ENCODE results near the gene CABP2.
"Not testable (repeated sequence)": the region's sequence is repeated elsewhere in the genome, so short reads cannot be mapped to it uniquely, and the experiment has no call there.

CABP2 gene

GRCh38 chr11:67494371-67495233 is 28.6 kb downstream of the CABP2 start:
- no peak for DNase-seq (ENCODE audit: low spot score)

GRCh38 chr11:67493548-67494370 is 29.5 kb downstream of the CABP2 start:
- DNase-seq (ENCODE audit: low spot score), result no peak

GRCh38 chr11:67492801-67493547 is 30.3 kb downstream of the CABP2 start:
- DNase-seq (ENCODE audit: low spot score), result peak; percentile 30

- DNase-seq (ENCODE audit: low spot score), result no peak
Observed at GRCh38 chr11:67492069-67492727, 31.0 kb downstream of the CABP2 start.

GRCh38 chr11:67491276-67492068 is 31.8 kb downstream of the CABP2 start:
- DNase-seq (ENCODE audit: low spot score), result no peak

GRCh38 chr11:67490727-67491065 is 32.5 kb downstream of the CABP2 start:
- DNase-seq (ENCODE audit: low spot score), result no peak

- no peak for DNase-seq (ENCODE audit: low spot score)
Observed at GRCh38 chr11:67489885-67490726, 33.1 kb downstream of the CABP2 start.

- no peak for DNase-seq (ENCODE audit: low spot score)
Observed at GRCh38 chr11:67489203-67489884, 33.9 kb downstream of the CABP2 start.

- peak; percentile 32 for DNase-seq (ENCODE audit: low spot score)
Observed at GRCh38 chr11:67486481-67487195, 36.6 kb downstream of the CABP2 start.

GRCh38 chr11:67485873-67486361 is 37.3 kb downstream of the CABP2 start:
- peak; percentile 66 for DNase-seq (ENCODE audit: low spot score)

- peak; percentile 59 for DNase-seq (ENCODE audit: low spot score)
Observed at GRCh38 chr11:67484847-67485311, 38.4 kb downstream of the CABP2 start.

GRCh38 chr11:67483831-67484665 is 39.2 kb downstream of the CABP2 start:
- peak; percentile 31 for DNase-seq (ENCODE audit: low spot score)

- peak; percentile 96 for DNase-seq (ENCODE audit: low spot score)
Observed at GRCh38 chr11:67482827-67483798, 40.1 kb downstream of the CABP2 start, which contains the start of gene AIP. TSS of gene AIP (plus strand) at chr11:67483026. CDS start at chr11:67483159, 133 bp downstream.

- DNase-seq (ENCODE audit: low spot score), result no peak
Observed at GRCh38 chr11:67482275-67482826, 40.9 kb downstream of the CABP2 start.

- not testable (repeated sequence) for DNase-seq (ENCODE audit: low spot score)
Observed at GRCh38 chr11:67477344-67478050, 45.7 kb downstream of the CABP2 start.
